Ishikawa (cell line): ENCODE data around the gene OR51B2.
A peak's percentile ranks its signal among the peaks of the same experiment; 100 is the strongest.

Experiments used
- CEBPB ChIP-seq: IDR thresholded peaks from 2 replicates; pipeline ENCODE4 v1.6.1; 2012
- CREB1 ChIP-seq: IDR thresholded peaks from 2 replicates; pipeline ENCODE4 v1.6.1; 2012; ENCODE audit warnings: low read depth
- EGR1 ChIP-seq: IDR thresholded peaks from 2 replicates; pipeline ENCODE4 v1.6.1; 2012
- EP300 ChIP-seq: IDR thresholded peaks from 2 replicates; pipeline ENCODE4 v1.6.1; 2012; ENCODE audit warnings: borderline replicate concordance
- FOXM1 ChIP-seq: IDR thresholded peaks from 2 replicates; pipeline ENCODE4 v1.6.1; 2012; ENCODE audit warnings: low read depth, borderline replicate concordance
- NFIC ChIP-seq: IDR thresholded peaks from 2 replicates; pipeline ENCODE4 v1.6.1; 2012
- RAD21 ChIP-seq: IDR thresholded peaks from 2 replicates; pipeline ENCODE4 v1.6.1; 2012; ENCODE audit warnings: low read depth
- TAF1 ChIP-seq: IDR thresholded peaks from 2 replicates; pipeline ENCODE4 v1.6.1; 2012; ENCODE audit warnings: low read depth, mild to moderate bottlenecking
- TCF12 ChIP-seq: IDR thresholded peaks from 2 replicates; pipeline ENCODE4 v1.6.1; 2012; ENCODE audit warnings: low read depth
- TEAD4 ChIP-seq: IDR thresholded peaks from 2 replicates; pipeline ENCODE4 v1.6.1; 2012
- YY1 ChIP-seq: IDR thresholded peaks from 2 replicates; pipeline ENCODE4 v1.6.1; 2012; ENCODE audit warnings: low read depth
- ZBTB7A ChIP-seq: IDR thresholded peaks from 2 replicates; pipeline ENCODE4 v1.6.1; 2012; ENCODE audit warnings: low read depth
- TF ChIP-seq, protein P1 (sequence below): IDR thresholded peaks from 2 replicates; pipeline ENCODE4 v1.6.1; 2012; ENCODE audit warnings: low read depth, mild to moderate bottlenecking
- TF ChIP-seq, protein P2 (sequence below): IDR thresholded peaks from 2 replicates; pipeline ENCODE4 v1.6.1; 2012
- TF ChIP-seq, protein P3 (sequence below): IDR thresholded peaks from 2 replicates; pipeline ENCODE4 v1.6.1; 2012

The OR51B2 gene

DNA sequence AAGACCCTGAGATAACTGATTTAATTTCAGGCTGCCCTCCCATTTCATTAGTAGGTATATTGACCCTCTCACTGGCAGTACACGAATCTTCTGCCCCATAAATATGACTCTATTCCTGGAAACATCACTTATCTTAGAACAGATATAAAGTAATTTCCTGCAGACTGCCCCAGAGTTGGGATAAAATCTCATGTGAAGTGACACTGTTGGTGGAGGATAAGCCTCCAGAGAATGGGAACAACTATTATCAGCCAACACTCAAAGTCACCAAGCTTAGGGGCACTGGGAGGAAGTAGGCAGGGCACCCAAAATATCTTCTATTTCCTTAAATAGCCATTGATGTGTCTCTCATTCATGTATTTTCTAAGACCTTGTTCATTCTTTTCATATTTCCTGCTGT, 11.1 kb upstream of the OR51B2 start:
- TF ChIP-seq TEAD4 (no peak), ZBTB7A (no peak), CEBPB (no peak), TCF12 (no peak), YY1 (no peak), EP300 (no peak), CREB1 (no peak), RAD21 (no peak), TAF1 (no peak), NFIC (no peak), EGR1 (no peak), FOXM1 (no peak)
- TF ChIP-seq, protein P1, sequence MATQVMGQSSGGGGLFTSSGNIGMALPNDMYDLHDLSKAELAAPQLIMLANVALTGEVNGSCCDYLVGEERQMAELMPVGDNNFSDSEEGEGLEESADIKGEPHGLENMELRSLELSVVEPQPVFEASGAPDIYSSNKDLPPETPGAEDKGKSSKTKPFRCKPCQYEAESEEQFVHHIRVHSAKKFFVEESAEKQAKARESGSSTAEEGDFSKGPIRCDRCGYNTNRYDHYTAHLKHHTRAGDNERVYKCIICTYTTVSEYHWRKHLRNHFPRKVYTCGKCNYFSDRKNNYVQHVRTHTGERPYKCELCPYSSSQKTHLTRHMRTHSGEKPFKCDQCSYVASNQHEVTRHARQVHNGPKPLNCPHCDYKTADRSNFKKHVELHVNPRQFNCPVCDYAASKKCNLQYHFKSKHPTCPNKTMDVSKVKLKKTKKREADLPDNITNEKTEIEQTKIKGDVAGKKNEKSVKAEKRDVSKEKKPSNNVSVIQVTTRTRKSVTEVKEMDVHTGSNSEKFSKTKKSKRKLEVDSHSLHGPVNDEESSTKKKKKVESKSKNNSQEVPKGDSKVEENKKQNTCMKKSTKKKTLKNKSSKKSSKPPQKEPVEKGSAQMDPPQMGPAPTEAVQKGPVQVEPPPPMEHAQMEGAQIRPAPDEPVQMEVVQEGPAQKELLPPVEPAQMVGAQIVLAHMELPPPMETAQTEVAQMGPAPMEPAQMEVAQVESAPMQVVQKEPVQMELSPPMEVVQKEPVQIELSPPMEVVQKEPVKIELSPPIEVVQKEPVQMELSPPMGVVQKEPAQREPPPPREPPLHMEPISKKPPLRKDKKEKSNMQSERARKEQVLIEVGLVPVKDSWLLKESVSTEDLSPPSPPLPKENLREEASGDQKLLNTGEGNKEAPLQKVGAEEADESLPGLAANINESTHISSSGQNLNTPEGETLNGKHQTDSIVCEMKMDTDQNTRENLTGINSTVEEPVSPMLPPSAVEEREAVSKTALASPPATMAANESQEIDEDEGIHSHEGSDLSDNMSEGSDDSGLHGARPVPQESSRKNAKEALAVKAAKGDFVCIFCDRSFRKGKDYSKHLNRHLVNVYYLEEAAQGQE = no peak
- TF ChIP-seq, protein P2, sequence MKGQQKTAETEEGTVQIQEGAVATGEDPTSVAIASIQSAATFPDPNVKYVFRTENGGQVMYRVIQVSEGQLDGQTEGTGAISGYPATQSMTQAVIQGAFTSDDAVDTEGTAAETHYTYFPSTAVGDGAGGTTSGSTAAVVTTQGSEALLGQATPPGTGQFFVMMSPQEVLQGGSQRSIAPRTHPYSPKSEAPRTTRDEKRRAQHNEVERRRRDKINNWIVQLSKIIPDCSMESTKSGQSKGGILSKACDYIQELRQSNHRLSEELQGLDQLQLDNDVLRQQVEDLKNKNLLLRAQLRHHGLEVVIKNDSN = no peak
- TF ChIP-seq, protein P3, sequence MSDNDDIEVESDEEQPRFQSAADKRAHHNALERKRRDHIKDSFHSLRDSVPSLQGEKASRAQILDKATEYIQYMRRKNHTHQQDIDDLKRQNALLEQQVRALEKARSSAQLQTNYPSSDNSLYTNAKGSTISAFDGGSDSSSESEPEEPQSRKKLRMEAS = no peak

DNA sequence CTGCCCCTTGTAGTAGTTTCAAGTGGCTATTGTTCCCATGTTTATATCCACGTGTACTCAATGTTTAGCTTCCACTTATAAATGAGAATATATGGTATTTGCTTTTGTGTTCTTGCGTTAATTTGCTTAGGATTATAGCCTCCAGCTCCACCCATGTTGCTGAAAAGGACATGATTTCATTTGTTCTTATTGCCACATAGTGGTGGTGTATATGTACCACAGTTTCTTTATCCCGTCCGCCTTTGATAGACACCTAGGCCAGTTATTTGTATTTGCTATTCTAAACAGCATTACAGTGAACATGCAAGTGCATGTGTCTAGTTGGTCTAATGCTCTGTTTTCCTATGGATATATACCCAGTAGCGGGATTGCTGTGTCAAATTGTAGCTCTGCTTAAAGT, 6.8 kb downstream of the OR51B2 start:
- 0 out of 2 replicates have a peak, but pooled peaks have one; percentile 5 for TF ChIP-seq RAD21
- no peak for TF ChIP-seq FOXM1

DNA sequence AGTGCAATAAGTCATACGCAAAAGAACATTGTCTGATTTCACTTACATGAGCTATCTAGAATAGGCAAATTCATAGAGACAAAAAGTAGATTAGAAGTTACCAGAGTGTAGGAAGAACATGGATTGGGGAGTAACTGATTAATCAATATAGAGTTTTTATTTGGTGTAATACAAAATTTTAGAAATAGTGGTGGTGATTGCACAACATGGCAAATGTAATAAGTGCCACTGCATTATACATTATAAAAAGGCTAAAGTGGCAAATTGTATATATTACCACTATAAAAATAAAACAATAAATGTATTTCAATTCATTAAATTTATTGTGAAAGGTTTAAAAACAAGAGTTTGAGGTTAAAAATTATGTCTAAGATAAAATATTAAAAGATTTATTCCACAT, 13.7 kb downstream of the OR51B2 start:
- no peak for TF ChIP-seq CREB1
- TF ChIP-seq, protein P3 = no peak
- TF ChIP-seq TCF12 = no peak
- TF ChIP-seq NFIC = no peak
- TF ChIP-seq TAF1 = no peak
- TF ChIP-seq, protein P2 = no peak

DNA sequence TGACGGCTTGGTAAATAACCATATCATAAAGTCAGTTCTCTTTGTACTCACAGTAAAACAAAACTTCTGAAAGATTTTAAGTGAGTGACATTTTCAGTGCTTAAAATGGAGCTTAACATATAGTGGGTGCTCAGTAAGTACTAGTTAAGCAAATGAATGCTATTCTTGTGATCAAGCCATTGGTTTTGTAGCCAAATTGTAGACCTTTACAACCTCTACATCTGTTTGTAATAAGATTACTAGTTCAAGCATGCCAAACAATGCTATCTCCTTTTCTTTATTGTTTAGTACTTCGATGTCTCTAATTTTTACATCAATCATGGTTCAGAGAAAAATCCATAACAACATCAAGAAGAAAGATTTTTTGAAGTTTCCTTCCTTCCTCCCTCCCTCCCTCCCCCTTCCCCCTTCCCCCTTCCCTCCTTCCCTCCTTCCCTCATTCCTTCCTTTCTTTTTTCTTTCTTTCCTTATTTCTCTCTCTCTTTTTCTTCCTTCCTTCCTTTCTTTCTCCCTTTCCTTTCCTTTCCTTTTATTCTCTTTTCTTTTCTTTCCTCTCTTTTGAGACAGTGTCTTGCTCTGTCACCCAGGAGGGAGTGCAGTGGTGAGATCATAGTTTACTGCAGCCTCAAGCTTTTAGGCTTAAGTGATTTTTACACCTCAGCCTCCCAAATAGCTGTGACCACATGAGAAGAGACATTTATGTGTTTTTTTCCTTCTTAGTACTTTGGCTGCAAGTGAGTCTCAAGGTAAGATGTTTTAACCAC, 16.7 kb downstream of the OR51B2 start:
- TF ChIP-seq ZBTB7A (no peak), NFIC (no peak), CEBPB (no peak)
- TF ChIP-seq, protein P1 = no peak

DNA sequence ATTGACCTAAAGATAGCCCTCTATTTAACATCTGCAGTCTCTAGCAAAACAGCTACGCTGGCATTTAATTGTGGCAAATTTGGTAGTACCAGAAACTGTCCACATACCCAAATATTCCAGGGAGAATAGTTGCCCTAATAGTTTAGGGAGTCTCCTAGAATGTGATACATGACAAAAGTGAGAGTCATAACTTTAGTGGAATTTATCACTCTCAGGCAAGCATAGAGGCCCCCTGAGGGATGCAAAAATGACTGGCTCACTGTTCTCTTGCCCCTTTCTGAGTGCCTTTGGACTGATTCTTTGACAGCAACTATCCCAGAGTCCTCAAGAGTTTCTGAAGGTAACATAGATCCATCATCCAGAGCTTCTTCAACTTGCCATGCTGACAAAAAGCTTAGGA, 20.1 kb downstream of the OR51B2 start:
- TF ChIP-seq FOXM1 = no peak
- TF ChIP-seq TEAD4 = no peak
- TF ChIP-seq TCF12 = no peak
- TF ChIP-seq, protein P2 = no peak
- TF ChIP-seq EGR1 = no peak
- no peak for TF ChIP-seq EP300
- TF ChIP-seq NFIC = no peak

DNA sequence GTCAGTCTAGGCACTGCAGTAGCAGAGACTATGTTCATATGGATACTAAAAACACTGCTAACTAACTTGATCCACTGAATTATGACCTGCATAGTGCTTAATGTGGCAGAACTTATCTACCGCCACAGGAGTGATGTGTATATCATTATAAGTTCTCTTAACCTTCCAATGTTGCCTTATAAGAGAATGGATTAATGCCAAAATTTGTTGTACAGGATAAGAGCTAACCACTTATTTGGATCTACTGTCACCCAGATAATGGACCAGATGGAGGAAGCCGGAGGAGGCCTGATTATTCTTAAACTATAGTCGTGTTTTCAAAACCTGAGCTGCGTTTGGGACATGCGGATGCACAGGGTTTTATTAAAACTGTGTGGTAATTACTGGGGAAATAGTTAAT, 20.5 kb downstream of the OR51B2 start:
- no peak for TF ChIP-seq RAD21
- TF ChIP-seq EP300 = no peak
- TF ChIP-seq YY1 = no peak
- TF ChIP-seq TAF1 = no peak
- TF ChIP-seq CEBPB = no peak
- TF ChIP-seq, protein P3 = no peak
- no peak for TF ChIP-seq TEAD4
